Non-pigmented ciliary epithelial cell (primary cell): ENCODE data around the gene CDKN1C.

Source experiments
- DNase-seq: peaks from one replicate; pipeline ENCODE4 v3.0.0-alpha.2; 2010; ENCODE audit warnings: low read depth

Gene CDKN1C

GRCh38 chr11:2870460-2870859 lies 15.1 kb downstream of the CDKN1C start:
- DNase-seq = no peak

- DNase-seq = no peak
These were observed 15.8 kb downstream of the CDKN1C start for GRCh38 chr11:2869561-2870427.

GRCh38 chr11:2869134-2869526 lies 16.4 kb downstream of the CDKN1C start:
- no peak for DNase-seq

- DNase-seq = no peak
These were observed 17.0 kb downstream of the CDKN1C start for GRCh38 chr11:2868506-2869133.

- no peak for DNase-seq
These were observed 17.7 kb downstream of the CDKN1C start for GRCh38 chr11:2867722-2868505.

GRCh38 chr11:2867142-2867541 lies 18.4 kb downstream of the CDKN1C start:
- no peak for DNase-seq

- DNase-seq = no peak
These were observed 19.5 kb downstream of the CDKN1C start for GRCh38 chr11:2865922-2866577.

- DNase-seq = no peak
These were observed 20.7 kb downstream of the CDKN1C start for GRCh38 chr11:2864901-2865300.

- DNase-seq = no peak
These were observed 22.3 kb downstream of the CDKN1C start for GRCh38 chr11:2863276-2863618.

GRCh38 chr11:2862395-2863275 lies 22.9 kb downstream of the CDKN1C start:
- no peak for DNase-seq

GRCh38 chr11:2860636-2861035 lies 24.9 kb downstream of the CDKN1C start:
- no peak for DNase-seq

- DNase-seq = no peak
These were observed 25.9 kb downstream of the CDKN1C start for GRCh38 chr11:2859699-2860037.

- no peak for DNase-seq
These were observed 26.4 kb downstream of the CDKN1C start for GRCh38 chr11:2858995-2859698.

- DNase-seq = no peak
These were observed 27.7 kb downstream of the CDKN1C start for GRCh38 chr11:2857918-2858317.

GRCh38 chr11:2857276-2857675 lies 28.3 kb downstream of the CDKN1C start:
- no peak for DNase-seq

GRCh38 chr11:2855162-2855561 lies 30.4 kb downstream of the CDKN1C start:
- DNase-seq = no peak

GRCh38 chr11:2853997-2854560 lies 31.5 kb downstream of the CDKN1C start:
- DNase-seq = no peak

- no peak for DNase-seq
These were observed 32.2 kb downstream of the CDKN1C start for GRCh38 chr11:2853401-2853800.

- no peak for DNase-seq
These were observed 35.4 kb downstream of the CDKN1C start for GRCh38 chr11:2849994-2850770.

GRCh38 chr11:2848497-2848896 lies 37.1 kb downstream of the CDKN1C start:
- no peak for DNase-seq
